ENCODE data around the gene CRYBG1.

DNA sequence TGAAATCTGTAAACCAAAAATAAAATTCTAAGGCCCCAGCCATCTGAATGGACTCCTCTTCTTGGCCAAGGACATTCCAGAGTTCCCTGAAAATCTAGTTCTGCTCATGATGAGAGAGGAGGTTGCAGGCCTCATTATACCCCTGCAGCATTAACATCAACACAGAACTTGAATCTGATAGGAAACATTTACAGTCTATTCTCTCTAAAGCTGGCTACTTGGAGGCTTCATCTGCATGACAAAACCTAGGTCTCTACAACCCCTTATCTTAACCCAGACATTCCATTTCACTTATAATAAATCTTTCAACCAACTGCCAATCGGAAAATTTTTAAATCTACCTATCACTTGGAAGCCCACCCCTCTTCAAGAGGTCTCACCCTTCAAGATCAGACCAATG is 253.1 kb downstream of the CRYBG1 start:
- TF ChIP-seq SIN3A (IDR thresholded peaks at IDR 0.05; ENCODE audit: low read depth, low read length) (no peak), EP300 (IDR thresholded peaks at IDR 0.05; ENCODE audit: borderline replicate concordance in 1 of 2, control insufficient read depth in 1 of 2, low read depth in 2 of 2, low read length in 2 of 2) (no peak), TAF1 (IDR thresholded peaks at IDR 0.05; ENCODE audit: borderline replicate concordance, low read depth, low read length) (no peak), EED (IDR thresholded peaks at IDR 0.05; ENCODE audit: low read depth) (no peak), POLR2A (IDR thresholded peaks at IDR 0.05; ENCODE audit: low read depth, low read length) (no peak), EZH2 (IDR thresholded peaks at IDR 0.05; ENCODE audit: borderline replicate concordance, control insufficient read depth, low read depth, low read length) (no peak), TBL1XR1 (IDR thresholded peaks at IDR 0.05; ENCODE audit: low read depth, low read length) (no peak)
- TF ChIP-seq, protein P1, sequence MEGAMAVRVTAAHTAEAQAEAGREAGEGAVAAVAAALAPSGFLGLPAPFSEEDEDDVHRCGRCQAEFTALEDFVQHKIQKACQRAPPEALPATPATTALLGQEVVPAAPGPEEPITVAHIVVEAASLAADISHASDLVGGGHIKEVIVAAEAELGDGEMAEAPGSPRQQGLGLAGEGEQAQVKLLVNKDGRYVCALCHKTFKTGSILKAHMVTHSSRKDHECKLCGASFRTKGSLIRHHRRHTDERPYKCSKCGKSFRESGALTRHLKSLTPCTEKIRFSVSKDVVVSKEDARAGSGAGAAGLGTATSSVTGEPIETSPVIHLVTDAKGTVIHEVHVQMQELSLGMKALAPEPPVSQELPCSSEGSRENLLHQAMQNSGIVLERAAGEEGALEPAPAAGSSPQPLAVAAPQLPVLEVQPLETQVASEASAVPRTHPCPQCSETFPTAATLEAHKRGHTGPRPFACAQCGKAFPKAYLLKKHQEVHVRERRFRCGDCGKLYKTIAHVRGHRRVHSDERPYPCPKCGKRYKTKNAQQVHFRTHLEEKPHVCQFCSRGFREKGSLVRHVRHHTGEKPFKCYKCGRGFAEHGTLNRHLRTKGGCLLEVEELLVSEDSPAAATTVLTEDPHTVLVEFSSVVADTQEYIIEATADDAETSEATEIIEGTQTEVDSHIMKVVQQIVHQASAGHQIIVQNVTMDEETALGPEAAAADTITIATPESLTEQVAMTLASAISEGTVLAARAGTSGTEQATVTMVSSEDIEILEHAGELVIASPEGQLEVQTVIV (IDR thresholded peaks at IDR 0.05; ENCODE audit: borderline replicate concordance, partially characterized antibody), result no peak
